ENCODE results near the gene JAM3.

The JAM3 gene

DNA sequence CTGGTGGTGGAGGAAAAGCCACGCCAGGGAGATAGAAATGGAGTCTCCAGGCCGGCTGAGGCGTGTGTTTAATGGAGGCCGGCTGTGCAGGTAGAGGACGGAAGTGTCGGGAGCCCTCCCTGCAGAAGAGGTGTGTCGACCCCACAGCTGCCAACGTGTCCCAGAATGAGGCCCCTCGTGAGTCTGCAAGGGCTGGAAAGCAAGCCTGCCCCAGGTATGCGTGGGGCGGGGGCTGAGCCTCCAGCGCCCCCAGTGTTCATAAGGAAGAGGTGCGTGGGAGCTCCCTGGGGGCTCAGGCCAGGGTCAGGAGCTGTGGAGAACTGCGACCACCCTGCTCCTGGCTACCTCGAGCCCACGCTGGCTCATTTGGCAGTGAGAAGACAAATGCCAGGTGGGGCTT, 38.0 kb upstream of the JAM3 start:
- H3F3A ChIP-seq (ENCODE audit: insufficient read depth, low read length), result no peaks in the 10 kb centered on the region

DNA sequence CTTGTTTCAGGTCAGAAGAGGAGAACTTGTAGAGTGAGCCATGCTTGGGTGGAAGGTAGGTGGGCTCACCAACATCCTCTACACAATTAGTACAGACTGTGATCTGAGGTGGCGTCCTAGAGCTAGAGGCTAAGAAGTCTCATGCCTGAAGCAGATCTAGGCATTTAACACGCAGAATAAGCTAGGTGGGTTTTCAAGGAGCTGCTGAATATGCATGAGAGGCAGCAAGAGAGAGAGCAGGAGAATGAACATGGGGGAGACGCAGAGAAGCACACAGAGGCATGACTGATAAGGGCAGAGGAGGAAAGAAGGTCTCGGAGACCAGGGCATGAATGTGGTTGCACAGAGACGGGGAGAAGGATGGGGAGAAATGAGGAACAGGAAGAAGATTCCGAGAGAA, 36.8 kb upstream of the JAM3 start:
- no peaks in the 10 kb centered on the region for H3K4me1 ChIP-seq (ENCODE audit: low read length)
- H3K27ac ChIP-seq (ENCODE audit: low read length), result no peak overlapping the region
- no peak overlapping the region for H3K4me2 ChIP-seq (ENCODE audit: low read depth, low read length)
- H3K36me3 ChIP-seq (replicated peaks; ENCODE audit: insufficient read depth, low read length), result no peaks in the 10 kb centered on the region
- no peak overlapping the region for H3K4me3 ChIP-seq (ENCODE audit: low read length)
- H3F3A ChIP-seq (ENCODE audit: insufficient read depth, low read length), result no peaks in the 10 kb centered on the region
- H3K9me3 ChIP-seq (replicated peaks; ENCODE audit: insufficient read depth, low read length), result no peaks in the 10 kb centered on the region
- no peak for DNase-seq
- no peaks in the 10 kb centered on the region for H3K9me2 ChIP-seq (replicated peaks; ENCODE audit: insufficient read depth, low read length)
- H4K20me1 ChIP-seq (ENCODE audit: insufficient read depth, low read length), result no peaks in the 10 kb centered on the region
- no peaks in the 10 kb centered on the region for H3K79me2 ChIP-seq (ENCODE audit: low read length)
- TF ChIP-seq, protein P1, sequence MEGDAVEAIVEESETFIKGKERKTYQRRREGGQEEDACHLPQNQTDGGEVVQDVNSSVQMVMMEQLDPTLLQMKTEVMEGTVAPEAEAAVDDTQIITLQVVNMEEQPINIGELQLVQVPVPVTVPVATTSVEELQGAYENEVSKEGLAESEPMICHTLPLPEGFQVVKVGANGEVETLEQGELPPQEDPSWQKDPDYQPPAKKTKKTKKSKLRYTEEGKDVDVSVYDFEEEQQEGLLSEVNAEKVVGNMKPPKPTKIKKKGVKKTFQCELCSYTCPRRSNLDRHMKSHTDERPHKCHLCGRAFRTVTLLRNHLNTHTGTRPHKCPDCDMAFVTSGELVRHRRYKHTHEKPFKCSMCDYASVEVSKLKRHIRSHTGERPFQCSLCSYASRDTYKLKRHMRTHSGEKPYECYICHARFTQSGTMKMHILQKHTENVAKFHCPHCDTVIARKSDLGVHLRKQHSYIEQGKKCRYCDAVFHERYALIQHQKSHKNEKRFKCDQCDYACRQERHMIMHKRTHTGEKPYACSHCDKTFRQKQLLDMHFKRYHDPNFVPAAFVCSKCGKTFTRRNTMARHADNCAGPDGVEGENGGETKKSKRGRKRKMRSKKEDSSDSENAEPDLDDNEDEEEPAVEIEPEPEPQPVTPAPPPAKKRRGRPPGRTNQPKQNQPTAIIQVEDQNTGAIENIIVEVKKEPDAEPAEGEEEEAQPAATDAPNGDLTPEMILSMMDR (IDR thresholded peaks at IDR 0.05; ENCODE audit: low read length), result no peak
- TF ChIP-seq EZH2phosphoT487 (IDR thresholded peaks at IDR 0.05; ENCODE audit: low read length), result no peak
- TF ChIP-seq EZH2 (optimal IDR thresholded peaks at IDR 0.05; ENCODE audit: low read depth, low read length), result no peak
- no peak overlapping the region for H2AFZ ChIP-seq (ENCODE audit: low read length)
- no peak overlapping the region for H3K9ac ChIP-seq (ENCODE audit: low read length)
- no peaks in the 10 kb centered on the region for H3K27me3 ChIP-seq (replicated peaks; ENCODE audit: insufficient read depth, low read length)

More for the DNA sequence above, 38.0 kb upstream of the JAM3 start:
- H3K4me3 ChIP-seq (ENCODE audit: low read length), result no peak overlapping the region
- H3K79me2 ChIP-seq (ENCODE audit: low read length), result no peaks in the 10 kb centered on the region
- TF ChIP-seq EZH2phosphoT487 (IDR thresholded peaks at IDR 0.05; ENCODE audit: low read length), result no peak
- no peaks in the 10 kb centered on the region for H3K4me1 ChIP-seq (ENCODE audit: low read length)
- H4K20me1 ChIP-seq (ENCODE audit: insufficient read depth, low read length), result no peaks in the 10 kb centered on the region
- no peaks in the 10 kb centered on the region for H3K9me3 ChIP-seq (replicated peaks; ENCODE audit: insufficient read depth, low read length)
- H3K9me2 ChIP-seq (replicated peaks; ENCODE audit: insufficient read depth, low read length), result no peaks in the 10 kb centered on the region
- no peak overlapping the region for H3K9ac ChIP-seq (ENCODE audit: low read length)
- no peak overlapping the region for H3K27ac ChIP-seq (ENCODE audit: low read length)
- H2AFZ ChIP-seq (ENCODE audit: low read length), result no peak overlapping the region
- no peak for DNase-seq
- H3K4me2 ChIP-seq (ENCODE audit: low read depth, low read length), result no peak overlapping the region
- H3K27me3 ChIP-seq (replicated peaks; ENCODE audit: insufficient read depth, low read length), result no peaks in the 10 kb centered on the region
- H3K36me3 ChIP-seq (replicated peaks; ENCODE audit: insufficient read depth, low read length), result no peaks in the 10 kb centered on the region

DNA sequence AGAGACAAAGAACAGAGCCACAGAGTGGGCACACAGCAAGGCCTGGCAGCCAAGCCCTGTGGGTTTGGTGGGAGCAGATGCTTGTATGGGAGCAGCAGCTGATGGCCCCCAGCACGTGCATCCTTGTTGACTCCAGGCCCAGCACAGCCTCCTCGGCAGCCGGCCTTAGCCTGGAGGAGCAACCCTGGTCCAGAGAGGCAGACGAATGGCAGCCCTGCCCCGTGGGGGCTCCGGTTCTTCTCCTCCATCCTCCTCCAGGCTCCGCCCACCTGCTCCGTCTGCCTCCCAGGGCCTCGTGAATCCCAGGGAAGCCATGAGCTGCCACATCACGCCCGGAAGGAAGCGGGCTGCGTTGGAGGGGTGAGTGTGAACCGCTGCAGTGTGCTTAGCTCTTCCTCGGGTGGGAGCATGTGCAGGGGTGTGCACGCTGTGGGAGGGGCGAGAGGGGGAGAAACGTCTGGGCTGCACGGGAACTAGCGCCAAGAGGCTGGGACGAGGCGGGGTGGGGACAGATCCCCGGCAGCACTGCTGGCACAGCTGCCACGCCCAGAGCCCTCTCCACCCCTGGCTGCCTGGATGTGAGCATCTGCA, 36.3 kb upstream of the JAM3 start:
- Histone ChIP-seq H3K36me3 (replicated peaks; ENCODE audit: insufficient read depth, low read length) (no peaks in the 10 kb centered on the region), H3K27me3 (replicated peaks; ENCODE audit: insufficient read depth, low read length) (no peaks in the 10 kb centered on the region), H2AFZ (ENCODE audit: low read length) (no peak overlapping the region), H3K9ac (ENCODE audit: low read length) (no peak overlapping the region), H3K9me2 (replicated peaks; ENCODE audit: insufficient read depth, low read length) (no peaks in the 10 kb centered on the region), H3K79me2 (ENCODE audit: low read length) (no peaks in the 10 kb centered on the region), H3K4me2 (ENCODE audit: low read depth, low read length) (no peak overlapping the region), H3K4me3 (ENCODE audit: low read length) (no peak overlapping the region), H3K27ac (ENCODE audit: low read length) (no peak overlapping the region), H3K4me1 (ENCODE audit: low read length) (no peaks in the 10 kb centered on the region), H3K9me3 (replicated peaks; ENCODE audit: insufficient read depth, low read length) (no peaks in the 10 kb centered on the region), H4K20me1 (ENCODE audit: insufficient read depth, low read length) (no peaks in the 10 kb centered on the region), H3F3A (ENCODE audit: insufficient read depth, low read length) (no peaks in the 10 kb centered on the region)
- TF ChIP-seq, protein P1 (IDR thresholded peaks at IDR 0.05; ENCODE audit: low read length), result no peak
- TF ChIP-seq EZH2 (optimal IDR thresholded peaks at IDR 0.05; ENCODE audit: low read depth, low read length) (no peak), EZH2phosphoT487 (IDR thresholded peaks at IDR 0.05; ENCODE audit: low read length) (no peak)
- no peak for DNase-seq

DNA sequence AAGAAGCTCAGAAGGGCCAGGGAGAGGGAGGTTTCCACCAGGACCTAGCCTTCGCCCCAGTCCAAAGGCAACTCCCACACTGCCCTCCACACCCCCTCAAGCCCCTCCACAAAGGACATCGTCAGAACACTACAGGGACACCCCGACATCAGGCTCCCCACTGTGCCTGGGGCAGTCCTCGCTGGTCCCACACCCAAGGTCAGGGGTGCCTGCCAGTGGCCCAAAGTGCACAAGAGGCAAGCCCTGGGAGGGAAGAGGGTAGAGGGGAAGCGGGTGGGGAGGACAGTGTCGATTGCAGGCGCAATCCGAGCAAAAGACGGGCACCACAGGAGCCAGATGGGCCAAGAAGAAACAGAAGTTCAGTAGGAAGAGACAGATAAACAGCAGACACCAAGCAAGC, 35.6 kb upstream of the JAM3 start:
- TF ChIP-seq EZH2 (optimal IDR thresholded peaks at IDR 0.05; ENCODE audit: low read depth, low read length), result no peak
- TF ChIP-seq, protein P1 (IDR thresholded peaks at IDR 0.05; ENCODE audit: low read length), result no peak
- no peak for TF ChIP-seq EZH2phosphoT487 (IDR thresholded peaks at IDR 0.05; ENCODE audit: low read length)
- Histone ChIP-seq H3K27me3 (replicated peaks; ENCODE audit: insufficient read depth, low read length) (no peaks in the 10 kb centered on the region), H3K27ac (ENCODE audit: low read length) (no peak overlapping the region), H3K36me3 (replicated peaks; ENCODE audit: insufficient read depth, low read length) (no peaks in the 10 kb centered on the region), H3K4me1 (ENCODE audit: low read length) (no peaks in the 10 kb centered on the region), H3K4me3 (ENCODE audit: low read length) (no peak overlapping the region), H3K4me2 (ENCODE audit: low read depth, low read length) (no peak overlapping the region), H3K79me2 (ENCODE audit: low read length) (no peaks in the 10 kb centered on the region), H3K9me3 (replicated peaks; ENCODE audit: insufficient read depth, low read length) (no peaks in the 10 kb centered on the region), H3F3A (ENCODE audit: insufficient read depth, low read length) (no peaks in the 10 kb centered on the region), H2AFZ (ENCODE audit: low read length) (no peak overlapping the region), H4K20me1 (ENCODE audit: insufficient read depth, low read length) (no peaks in the 10 kb centered on the region), H3K9ac (ENCODE audit: low read length) (no peak overlapping the region), H3K9me2 (replicated peaks; ENCODE audit: insufficient read depth, low read length) (no peaks in the 10 kb centered on the region)
- DNase-seq, result no peak
